K562 (cell line): Measurements from ENCODE around the gene TXNIP.
"Not testable (repeated sequence)": the region's sequence is repeated elsewhere in the genome, so short reads cannot be mapped to it uniquely, and the experiment has no call there.

Source experiments
- ARID3B ChIP-seq: fragments of 250-450 bp; sonication (Bioruptor Pico); IDR thresholded peaks from 2 replicates; pipeline ENCODE4 v1.4.0; 2020; ENCODE audit warnings: borderline replicate concordance
- CAMTA2 ChIP-seq: fragments of 250-450 bp; sonication (Bioruptor Pico); conservative IDR thresholded peaks from 2 replicates; pipeline ENCODE4 v1.5.1; 2022
- CBX1 ChIP-seq: sonication (generic); IDR thresholded peaks from 2 replicates; pipeline ENCODE4 v1.6.1; 2016; ENCODE audit warnings: antibody characterized with exemption, low read depth, mild to moderate bottlenecking
- MYC ChIP-seq, 2 experiments: fragments of 250-450 bp in 1 of 2; sonication (Bioruptor Pico) in 1 of 2; IDR thresholded peaks; 2 replicates each; pipeline versions ENCODE4 v1.5.1 to v1.6.1; 2012 to 2021; ENCODE audit warnings: low read depth in 2 of 2, borderline replicate concordance in 1 of 2, improper control_type of control experiment in 1 of 2, low read length in 1 of 2, mild to moderate bottlenecking in 1 of 2, moderate library complexity in 1 of 2
- POLR2A ChIP-seq: fragments of 450-650 bp; conservative IDR thresholded peaks from 2 replicates; pipeline ENCODE4 v1.6.1; 2016
- POLR2G ChIP-seq: fragments of 200-400 bp; formaldehyde crosslinking; IDR thresholded peaks from 2 replicates; pipeline ENCODE4 v1.6.1; 2017; ENCODE audit warnings: low read depth, mild to moderate bottlenecking, antibody characterized with exemption, low read length, moderate library complexity
- RFX7 ChIP-seq: fragments of 250-450 bp; sonication (Bioruptor Pico); IDR thresholded peaks from 2 replicates; pipeline ENCODE4 v1.5.1; 2021; ENCODE audit warnings: mild to moderate bottlenecking
- SIRT6 ChIP-seq: IDR thresholded peaks from one replicate; pipeline ENCODE4 v1.6.1; 2012; ENCODE audit warnings: low read depth, mild to moderate bottlenecking, control low read depth, inconsistent platforms, low read length, moderate library complexity
- TF ChIP-seq, protein P1 (sequence below): sonication (generic); formaldehyde crosslinking; IDR thresholded peaks from 2 replicates; pipeline ENCODE4 v1.8.1; 2022; ENCODE audit warnings: missing genetic modification reagents

DNA sequence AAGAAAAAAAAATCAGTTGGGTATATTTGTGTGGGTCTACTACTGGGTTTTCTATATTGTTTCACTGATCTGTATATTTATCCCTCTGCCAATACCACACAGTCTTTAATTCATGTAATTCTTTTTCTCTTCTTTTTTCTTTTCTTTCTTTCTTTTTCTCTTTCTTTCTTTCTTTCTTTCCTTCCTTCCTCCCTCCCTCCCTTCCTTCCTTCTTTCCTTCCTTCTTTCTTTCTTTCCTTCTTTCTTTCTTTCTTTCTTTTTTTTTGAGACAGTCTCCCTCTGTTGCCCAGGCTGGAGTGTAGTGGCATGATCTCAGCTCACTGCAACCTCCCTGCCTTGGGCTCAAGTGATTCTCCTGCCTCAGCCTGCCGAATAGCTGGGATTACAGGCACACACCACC, 30.3 kb upstream of the TXNIP start:
- TF ChIP-seq RFX7 (CRISPR knock-in tag); CBX1; POLR2G; SIRT6; MYC (IDR thresholded peaks at IDR 0.05; ENCODE audit: low read depth, low read length); MYC (CRISPR knock-in tag; IDR thresholded peaks at IDR 0.05; ENCODE audit: borderline replicate concordance, low read depth); CAMTA2 (CRISPR knock-in tag); ARID3B (CRISPR knock-in tag); POLR2A: not testable (repeated sequence)
- TF ChIP-seq, protein P1, sequence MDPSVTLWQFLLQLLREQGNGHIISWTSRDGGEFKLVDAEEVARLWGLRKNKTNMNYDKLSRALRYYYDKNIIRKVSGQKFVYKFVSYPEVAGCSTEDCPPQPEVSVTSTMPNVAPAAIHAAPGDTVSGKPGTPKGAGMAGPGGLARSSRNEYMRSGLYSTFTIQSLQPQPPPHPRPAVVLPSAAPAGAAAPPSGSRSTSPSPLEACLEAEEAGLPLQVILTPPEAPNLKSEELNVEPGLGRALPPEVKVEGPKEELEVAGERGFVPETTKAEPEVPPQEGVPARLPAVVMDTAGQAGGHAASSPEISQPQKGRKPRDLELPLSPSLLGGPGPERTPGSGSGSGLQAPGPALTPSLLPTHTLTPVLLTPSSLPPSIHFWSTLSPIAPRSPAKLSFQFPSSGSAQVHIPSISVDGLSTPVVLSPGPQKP (CRISPR knock-in tag), result not testable (repeated sequence)
